H9 (cell line): Measurements from ENCODE around the gene PLA2G4D. TPM values are rescaled to one million over a fixed set of nuclear protein-coding genes. Genes with fewer than 3 reads are reported as not detected.

Source experiments
- DNase-seq: peaks from one replicate; pipeline ENCODE4 v3.0.0-alpha.2; 2017
- H2AFZ ChIP-seq: one replicate; pipeline ENCODE4 v1.6.1; 2013; ENCODE audit warnings: mild to moderate bottlenecking, low read length, control low read depth, moderate library complexity
- H2AK5ac ChIP-seq: 2 replicates; pipeline ENCODE4 v1.6.1; 2013; ENCODE audit warnings: low read length, control low read depth, mixed read lengths; ENCODE audit not compliant: insufficient read length
- H2BK120ac ChIP-seq: one replicate; pipeline ENCODE4 v1.6.1; 2013; ENCODE audit warnings: low read depth, mild to moderate bottlenecking, low read length, control low read depth, inconsistent platforms; ENCODE audit not compliant: poor library complexity, severe bottlenecking
- H2BK12ac ChIP-seq: 2 replicates; pipeline ENCODE4 v1.6.1; 2013; ENCODE audit warnings: low read length, control low read depth, mixed read lengths, low read depth; ENCODE audit not compliant: insufficient read length
- H2BK15ac ChIP-seq: 2 replicates; pipeline ENCODE4 v1.6.1; 2013; ENCODE audit warnings: low read depth, low read length, control low read depth
- H2BK20ac ChIP-seq: one replicate; pipeline ENCODE4 v1.6.1; 2013; ENCODE audit warnings: low read depth, mild to moderate bottlenecking, low read length, control low read depth, inconsistent platforms; ENCODE audit not compliant: poor library complexity, severe bottlenecking
- H2BK5ac ChIP-seq: 2 replicates; pipeline ENCODE4 v1.6.1; 2013; ENCODE audit warnings: low read length, control low read depth, mixed read lengths; ENCODE audit not compliant: insufficient read length
- H3K14ac ChIP-seq: 2 replicates; pipeline ENCODE4 v1.6.1; 2013; ENCODE audit warnings: low read length, control low read depth; ENCODE audit not compliant: insufficient read depth
- H3K18ac ChIP-seq: 2 replicates; pipeline ENCODE4 v1.6.1; 2013; ENCODE audit warnings: low read depth, mild to moderate bottlenecking, mixed read lengths, low read length, control low read depth; ENCODE audit not compliant: insufficient read length
- H3K23ac ChIP-seq: 2 replicates; pipeline ENCODE4 v1.6.1; 2013; ENCODE audit warnings: low read length, control low read depth, mixed read lengths, low read depth; ENCODE audit not compliant: insufficient read length
- H3K23me2 ChIP-seq: 2 replicates; pipeline ENCODE4 v1.6.1; 2013; ENCODE audit warnings: low read depth, mild to moderate bottlenecking, mixed read lengths, low read length, control low read depth; ENCODE audit not compliant: insufficient read length, poor library complexity, severe bottlenecking
- H3K27ac ChIP-seq: 2 replicates; pipeline ENCODE4 v1.5.1; 2013; ENCODE audit warnings: low read length, control low read depth, mixed read lengths, low read depth; ENCODE audit not compliant: insufficient read length
- H3K27me3 ChIP-seq: 2 replicates; pipeline ENCODE4 v1.6.1; 2013; ENCODE audit warnings: low read length, control low read depth, inconsistent platforms; ENCODE audit not compliant: insufficient read depth
- H3K4ac ChIP-seq: 2 replicates; pipeline ENCODE4 v1.6.1; 2013; ENCODE audit warnings: low read depth, mild to moderate bottlenecking, control low read depth, inconsistent platforms, low read length, moderate library complexity
- H3K4me1 ChIP-seq: 2 replicates; pipeline ENCODE4 v1.6.1; 2013; ENCODE audit warnings: low read length, control low read depth, inconsistent platforms; ENCODE audit not compliant: insufficient read depth
- H3K4me2 ChIP-seq: 2 replicates; pipeline ENCODE4 v1.6.1; 2013; ENCODE audit warnings: low read length, control low read depth, mixed read lengths; ENCODE audit not compliant: insufficient read length, insufficient read depth
- H3K56ac ChIP-seq: 2 replicates; pipeline ENCODE4 v1.6.1; 2013; ENCODE audit warnings: low read depth, mild to moderate bottlenecking, mixed read lengths, low read length, control low read depth; ENCODE audit not compliant: insufficient read length
- H3K79me1 ChIP-seq: 2 replicates; pipeline ENCODE4 v1.6.1; 2013; ENCODE audit warnings: low read depth, mild to moderate bottlenecking, moderate library complexity, low read length, control low read depth, inconsistent platforms; ENCODE audit not compliant: insufficient read depth, poor library complexity, severe bottlenecking
- H3K79me2 ChIP-seq: 2 replicates; pipeline ENCODE4 v1.6.1; 2013; ENCODE audit warnings: low read length, control low read depth, inconsistent platforms; ENCODE audit not compliant: insufficient read depth
- H3K9ac ChIP-seq: 2 replicates; pipeline ENCODE4 v1.6.1; 2013; ENCODE audit warnings: low read length, control low read depth, mixed read lengths; ENCODE audit not compliant: insufficient read length; ENCODE audit errors: extremely low read depth
- H3K9me3 ChIP-seq: one replicate; pipeline ENCODE4 v1.6.1; 2013; ENCODE audit warnings: low read depth, low read length, inconsistent platforms; ENCODE audit not compliant: control insufficient read depth
- H3T11ph ChIP-seq: one replicate; pipeline ENCODE4 v1.6.1; 2013; ENCODE audit warnings: mild to moderate bottlenecking, low read length, control low read depth, inconsistent platforms
- H4K20me1 ChIP-seq: one replicate; pipeline ENCODE4 v1.6.1; 2013; ENCODE audit not compliant: control insufficient read depth, insufficient read length, insufficient read depth
- H4K5ac ChIP-seq: 2 replicates; pipeline ENCODE4 v1.6.1; 2013; ENCODE audit warnings: low read depth, mild to moderate bottlenecking, mixed read lengths, low read length, control low read depth; ENCODE audit not compliant: insufficient read length
- H4K8ac ChIP-seq: replicated peaks from 2 replicates; pipeline ENCODE4 v1.6.1; 2013; ENCODE audit warnings: low read length, control low read depth, mixed read lengths, low read depth; ENCODE audit not compliant: insufficient read length
- H4K91ac ChIP-seq: 2 replicates; pipeline ENCODE4 v1.6.1; 2013; ENCODE audit warnings: low read depth, mild to moderate bottlenecking, moderate library complexity, mixed read lengths, low read length, control low read depth; ENCODE audit not compliant: insufficient read length
- H3K27ac Mint-ChIP-seq, 3 experiments: 2 replicates in 2 of 3; 3 replicates in 1 of 3; pipeline ENCODE4 v1.8.0; 2020 to 2021; ENCODE audit warnings: mixed read lengths in 3 of 3, mild to moderate bottlenecking in 1 of 3, moderate library complexity in 1 of 3
- H3K27me3 Mint-ChIP-seq: 2 replicates; pipeline ENCODE4 v1.8.0; 2021; ENCODE audit warnings: low read depth, mild to moderate bottlenecking, moderate library complexity, mixed read lengths
- H3K36me3 Mint-ChIP-seq, 3 experiments: 2 replicates in 2 of 3; 3 replicates in 1 of 3; pipeline ENCODE4 v1.8.0; 2020 to 2021; ENCODE audit warnings: low read depth in 3 of 3, mixed read lengths in 3 of 3; ENCODE audit not compliant: insufficient read depth in 1 of 3
- H3K4me1 Mint-ChIP-seq, 2 experiments: 2 replicates each; pipeline ENCODE4 v1.8.0; 2020; ENCODE audit warnings: mixed read lengths in 2 of 2
- H3K4me3 Mint-ChIP-seq, 2 experiments: 2 replicates in 1 of 2; 3 replicates in 1 of 2; pipeline ENCODE4 v1.8.0; 2020 to 2021; ENCODE audit warnings: mild to moderate bottlenecking in 2 of 2, mixed read lengths in 2 of 2, moderate library complexity in 1 of 2
- H3K9me3 Mint-ChIP-seq, 2 experiments: 2 replicates in 1 of 2; 3 replicates in 1 of 2; pipeline ENCODE4 v1.8.0; 2020; ENCODE audit warnings: mild to moderate bottlenecking in 2 of 2, mixed read lengths in 2 of 2, moderate library complexity in 1 of 2
- CTCF ChIP-seq: fragments of 200-600 bp; sonication (generic); conservative IDR thresholded peaks from 3 replicates; pipeline ENCODE4 v1.8.0; 2021; ENCODE audit warnings: antibody characterized with exemption, mild to moderate bottlenecking
- WGBS: extraction: QIAGEN DNeasy Blood & Tissue Kit; methylation state at CpG from one replicate; pipeline ENCODE4 v1.1.7; 2013; ENCODE audit warnings: missing lambda C conversion rate, low lambda C conversion rate, mixed read lengths; ENCODE audit not compliant: insufficient read length; ENCODE audit errors: extremely low coverage; 5-methylcytosine and 5-hydroxymethylcytosine counted together
- total RNA-seq: library from RNA; stranded (reverse); gene quantifications from 2 replicates; pipeline ENCODE4 v1.2.1, GENCODE V29; 2021

The PLA2G4D gene
- total RNA-seq, 1 experiment from 2014 or later = 0.33 TPM

- Histone ChIP-seq H2BK20ac (no peak overlapping the region), H4K91ac (no peak overlapping the region), H3K14ac (no peak overlapping the region; the same call in 1 of the 2 replicates), H3K27me3 (no peaks in the 10 kb centered on the region), H2BK15ac (no peak overlapping the region), H2AK5ac (no peak overlapping the region), H2BK5ac (no peak overlapping the region), H2AFZ (no peak overlapping the region), H3K79me1 (no peaks in the 10 kb centered on the region), H3K79me2 (no peaks in the 10 kb centered on the region), H4K8ac (no peak overlapping the region), H2BK12ac (no peak overlapping the region), H3K9ac (no peak overlapping the region), H3K56ac (no peak overlapping the region), H3K9me3 (peaks cover 19% of the 10 kb centered on the region), H4K20me1 (no peaks in the 10 kb centered on the region), H3K23me2 (no peaks in the 10 kb centered on the region), H3K18ac (no peak overlapping the region), H3K4me2 (no peak overlapping the region), H3K4me1 (no peaks in the 10 kb centered on the region), H3K27ac (no peak overlapping the region), H3K23ac (no peak overlapping the region), H2BK120ac (no peak overlapping the region), H4K5ac (no peak overlapping the region), H3T11ph (no peak overlapping the region), H3K4ac (no peak overlapping the region)
- Mint-ChIP-seq H3K4me3 (no peak overlapping the region), H3K27ac (no peak overlapping the region; a peak in 1 of 7 replicates), H3K4me1 (no peaks in the 10 kb centered on the region), H3K9me3 (peaks cover 25 to 27% of the 10 kb centered on the region in 2 experiments), H3K36me3 (peaks cover 9 to 17% (median 12%) of the 10 kb centered on the region in 3 experiments), H3K27me3 (peaks cover 10% of the 10 kb centered on the region)
- DNase-seq = no peak
- WGBS = no CpG with 5 or more reads among the region's 6 CpGs
- TF ChIP-seq CTCF = no peak
These were observed 75.8 kb downstream of the PLA2G4D start for GRCh38 chr15:42018306-42019224.

Other genes starting within 250 kb of the PLA2G4D start
- gene SPTBN5, start 200.5 kb downstream of the PLA2G4D start, total RNA-seq = 0.90 and 0.97 TPM in 2 replicates
- gene EHD4, start 122.0 kb downstream of the PLA2G4D start, total RNA-seq = 22.9 and 24.2 TPM in 2 replicates
- gene PLA2G4E, start 73.5 kb downstream of the PLA2G4D start, total RNA-seq = not detected in 2 replicates
- not detected in 2 replicates for gene PLA2G4F, start 62.1 kb upstream of the PLA2G4D start, total RNA-seq
- gene VPS39, start 113.7 kb upstream of the PLA2G4D start, total RNA-seq = 43.7 and 48.6 TPM in 2 replicates
- gene GANC, start 178.6 kb upstream of the PLA2G4D start, total RNA-seq = 15.8 and 18.4 TPM in 2 replicates
- 43.3 and 46.7 TPM in 2 replicates for gene TMEM87A, start 178.9 kb upstream of the PLA2G4D start, total RNA-seq